ENCODE data around the gene ROR1.

The ROR1 gene

GRCh38 chr1:63787875-63788274, 14.1 kb downstream of the ROR1 start:
- H3K27ac ChIP-seq: no peak overlapping the region
- no peaks in the 10 kb centered on the region for H3K9me3 ChIP-seq
- no peak for TF ChIP-seq CTCF (IDR thresholded peaks at IDR 0.05)
- H3K4me3 ChIP-seq (ENCODE audit: low read depth in 1 of 2, low read length in 1 of 2): no peak overlapping the region
- no peaks in the 10 kb centered on the region for H3K4me1 ChIP-seq (ENCODE audit: control insufficient read depth in 1 of 2, insufficient read depth in 1 of 2, low read depth in 1 of 2, low read length in 1 of 2)
- H3K36me3 ChIP-seq: no peaks in the 10 kb centered on the region
- peaks cover 34% of the 10 kb centered on the region for H3K27me3 ChIP-seq

DNA sequence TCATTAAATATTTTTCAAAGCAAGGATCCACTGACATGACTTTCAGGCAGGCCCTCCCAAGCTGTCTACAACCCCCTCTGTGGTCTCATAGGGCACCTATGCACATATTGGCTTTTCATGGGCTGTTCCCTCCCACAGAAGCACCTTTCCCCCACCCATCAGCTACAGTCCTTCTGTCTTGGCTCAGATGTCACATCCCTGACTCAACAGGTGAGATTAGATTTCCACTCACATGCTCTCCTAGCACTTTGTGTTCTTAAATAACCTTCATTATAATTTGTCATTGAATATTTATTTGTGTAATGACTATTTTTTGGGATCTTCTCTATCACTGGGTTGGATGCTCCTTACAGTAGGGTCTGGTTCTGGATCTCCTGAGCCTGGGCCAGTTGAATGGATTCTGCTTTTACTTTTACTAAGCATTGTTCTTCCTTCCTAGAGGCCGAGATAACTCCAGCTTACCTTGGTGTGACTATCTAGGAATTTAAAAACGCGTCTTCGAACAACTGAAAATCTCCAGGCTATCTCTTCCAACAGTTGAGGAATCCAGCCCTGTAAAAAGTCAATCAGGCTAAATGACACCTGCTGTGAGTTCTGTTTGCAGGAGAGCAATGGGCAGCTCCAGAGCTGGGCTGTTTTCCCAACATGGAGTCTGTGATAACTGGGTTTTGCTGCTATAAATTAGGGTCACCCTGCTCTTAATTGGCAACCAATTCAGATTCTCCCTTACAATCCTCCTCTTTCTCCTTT, 16.2 kb downstream of the ROR1 start:
- H3K36me3 ChIP-seq: no peaks in the 10 kb centered on the region
- TF ChIP-seq CTCF (IDR thresholded peaks at IDR 0.05): no peak
- H3K9me3 ChIP-seq: no peaks in the 10 kb centered on the region
- H3K27ac ChIP-seq: no peak overlapping the region
- no peak overlapping the region for H3K4me3 ChIP-seq (ENCODE audit: low read depth in 1 of 2, low read length in 1 of 2)
- peaks cover 18% of the 10 kb centered on the region for H3K27me3 ChIP-seq
- H3K4me1 ChIP-seq (ENCODE audit: control insufficient read depth in 1 of 2, insufficient read depth in 1 of 2, low read depth in 1 of 2, low read length in 1 of 2): no peaks in the 10 kb centered on the region

GRCh38 chr1:63790989-63791388, 17.2 kb downstream of the ROR1 start:
- no peaks in the 10 kb centered on the region for H3K9me3 ChIP-seq
- no peak overlapping the region for H3K4me3 ChIP-seq (ENCODE audit: low read depth in 1 of 2, low read length in 1 of 2)
- H3K27me3 ChIP-seq: peaks cover 17% of the 10 kb centered on the region
- TF ChIP-seq CTCF (IDR thresholded peaks at IDR 0.05): no peak
- H3K36me3 ChIP-seq: no peaks in the 10 kb centered on the region
- no peak overlapping the region for H3K27ac ChIP-seq
- H3K4me1 ChIP-seq (ENCODE audit: control insufficient read depth in 1 of 2, insufficient read depth in 1 of 2, low read depth in 1 of 2, low read length in 1 of 2): no peaks in the 10 kb centered on the region

- H3K27me3 ChIP-seq: peaks cover 17% of the 10 kb centered on the region
These were observed 18.3 kb downstream of the ROR1 start for GRCh38 chr1:63792152-63792551.

DNA sequence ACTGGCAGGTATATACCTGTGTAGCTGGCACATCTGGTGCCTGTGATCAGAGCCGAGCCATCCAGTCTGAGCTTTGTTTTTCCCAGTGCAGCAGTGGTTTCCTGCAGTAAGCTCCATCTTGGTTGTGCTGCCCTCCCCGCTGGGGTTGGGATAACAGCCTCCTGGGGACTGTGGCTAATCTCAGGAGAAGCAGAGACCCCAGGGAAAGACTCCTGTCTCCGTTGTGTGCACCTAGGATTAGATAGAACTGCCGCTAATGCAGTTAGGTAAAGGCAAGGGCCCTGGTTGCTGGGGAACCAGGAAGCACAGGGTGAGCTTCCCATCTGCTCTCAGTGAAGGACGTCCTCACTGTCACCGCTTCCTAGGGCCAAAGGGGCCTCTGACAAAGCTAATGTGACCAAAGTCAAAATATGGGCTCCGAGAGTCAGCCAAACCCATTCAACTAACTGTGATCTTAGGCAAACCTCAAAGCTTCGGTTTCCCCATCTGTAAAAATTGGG, 20.0 kb downstream of the ROR1 start:
- Histone ChIP-seq H3K27ac (no peak overlapping the region), H3K36me3 (no peaks in the 10 kb centered on the region), H3K9me3 (no peaks in the 10 kb centered on the region), H3K4me3 (ENCODE audit: low read depth in 1 of 2, low read length in 1 of 2) (no peak overlapping the region), H3K27me3 (peaks cover 30% of the 10 kb centered on the region), H3K4me1 (ENCODE audit: control insufficient read depth in 1 of 2, insufficient read depth in 1 of 2, low read depth in 1 of 2, low read length in 1 of 2) (no peaks in the 10 kb centered on the region)
- TF ChIP-seq CTCF (IDR thresholded peaks at IDR 0.05): no peak

More at GRCh38 chr1:63792152-63792551, 18.3 kb downstream of the ROR1 start:
- Histone ChIP-seq H3K27ac (no peak overlapping the region), H3K36me3 (no peaks in the 10 kb centered on the region), H3K4me3 (ENCODE audit: low read depth in 1 of 2, low read length in 1 of 2) (no peak overlapping the region), H3K9me3 (no peaks in the 10 kb centered on the region), H3K4me1 (ENCODE audit: control insufficient read depth in 1 of 2, insufficient read depth in 1 of 2, low read depth in 1 of 2, low read length in 1 of 2) (no peaks in the 10 kb centered on the region)
- no peak for TF ChIP-seq CTCF (IDR thresholded peaks at IDR 0.05)

All from neutrophil (primary cell).